Heart left ventricle (tissue), 16 donors: ENCODE data around the gene PIGP. TPM values are rescaled to one million over a fixed set of nuclear protein-coding genes. Genes with fewer than 3 reads are reported as not detected.

ENCODE experiments used
- ATAC-seq, 4 donors: fragments of 200-7000 bp; cut with Tn5 transposase; one replicate each; pipeline ENCODE4 v1.9.1; 2020 to 2022; ENCODE audit warnings: moderate library complexity in 4 of 4, mild to moderate bottlenecking in 3 of 4, moderate number of reproducible peaks in 1 of 4
- DNase-seq, 5 donors: peaks; one replicate each; pipeline ENCODE4 v3.0.0-alpha.2; 2020
- H3K27ac ChIP-seq, 12 donors: fragments of 200-600 bp; sonication (generic) in 4 of 12; one replicate each; pipeline versions ENCODE4 v1.5.0 to v1.8.0; 2016 to 2022; ENCODE audit warnings: mild to moderate bottlenecking in 2 of 12
- H3K27me3 ChIP-seq, 9 donors: fragments of 200-600 bp; sonication (generic) in 2 of 9; one replicate each; pipeline versions ENCODE4 v1.5.1 to v1.8.0; 2016 to 2022; ENCODE audit warnings: mild to moderate bottlenecking in 3 of 9
- H3K36me3 ChIP-seq, 9 donors: fragments of 200-600 bp; sonication (generic) in 2 of 9; one replicate each; pipeline versions ENCODE4 v1.5.0 to v1.8.0; 2018 to 2022; ENCODE audit warnings: mild to moderate bottlenecking in 2 of 9
- H3K4me1 ChIP-seq, 12 donors: fragments of 200-600 bp; sonication (generic) in 4 of 12; one replicate each; pipeline versions ENCODE4 v1.5.0 to v1.8.0; 2016 to 2022; ENCODE audit warnings: mild to moderate bottlenecking in 3 of 12
- H3K4me3 ChIP-seq, 12 donors: fragments of 200-600 bp; sonication (generic) in 4 of 12; one replicate each; pipeline versions ENCODE4 v1.5.0 to v1.8.0; 2017 to 2022; ENCODE audit warnings: mild to moderate bottlenecking in 9 of 12, moderate library complexity in 4 of 12
- H3K9me3 ChIP-seq, 12 donors: fragments of 200-600 bp; sonication (generic) in 4 of 12; one replicate each; pipeline versions ENCODE4 v1.5.0 to v1.8.0; 2016 to 2022; ENCODE audit warnings: mild to moderate bottlenecking in 1 of 12
- CTCF ChIP-seq, 12 donors: fragments of 200-600 bp; sonication (generic) in 4 of 12; IDR thresholded peaks; one replicate each; pipeline versions ENCODE4 v1.5.0 to v1.8.0; 2018 to 2022; ENCODE audit warnings: antibody characterized with exemption in 12 of 12, mild to moderate bottlenecking in 5 of 12
- POLR2A ChIP-seq, 2 donors: fragments of 450-650 bp; IDR thresholded peaks; one replicate each; pipeline ENCODE4 v1.6.1; 2017; ENCODE audit warnings: antibody characterized with exemption in 2 of 2, mild to moderate bottlenecking in 2 of 2, moderate library complexity in 2 of 2
- WGBS, 4 donors: extraction: QIAGEN DNeasy Blood & Tissue Kit in 2 of 4; methylation state at CpG; one replicate each; pipeline versions ENCODE4 v1.1.5 to v1.1.7; 2013 to 2018; 5-methylcytosine and 5-hydroxymethylcytosine counted together
- intact Hi-C, 10 donors: fragments of 100-400 bp; cut with DNase I; formaldehyde crosslinking; loops; one replicate each; pipeline versions ENCODE4 v1.11.1 to v1.14.2; 2022
- polyA plus RNA-seq, 2 donors: library from polyadenylated mRNA; stranded (reverse); fragments of 200-250 nt; gene quantifications; one replicate each; pipeline ENCODE4 v1.2.3, GENCODE V29; 2013
- total RNA-seq, 9 donors: library from RNA; depleted of rRNA in 2 of 9; stranded (reverse); fragments of >200 nt in 2 of 9; fragmentation: NEBNext Ultra II Directional in 3 of 9; extraction: Animal tissue kit (Norgen Biotek cat#: 25700) in 3 of 9; gene quantifications; one replicate each; pipeline versions ENCODE4 v1.1.0 to v1.2.4, GENCODE V29; 2016 to 2023
- donor health status: ischemic (EF 13 %, LVEDD 7.1; RV severe dilation, severe dysfunction).
- donor health status: healthy with polysubstance abuse.
- donor health status: DM: no; HTN: yes; CAD: no.
- donor health status: DM: no; HTN: no; CAD: no.
- donor health status: ischemic (EF 25% LVEDD 6.9; RV normal size, moderate dysfunction).
- donor health status: ischemic (EF 25% LVEDD 5.7; RV mildly dilated, moderate dysfunction).
- donor health status: healthy.
- donor health status: DM: yes; HTN: yes; CAD: no.
- donor health status: ischemic (EF 35%, LVEDD 5.7; RV mildly dilated, moderate dysfunction).
- donor health status: nonischemic (EF 11% LVEDD 7.7; RV severe dilation, severe dysfunction).
- donor health status: DM: yes; HTN: yes; CAD: no.
- donor health status: PGD.
- donor health status: ischemic (EF 29% LVEDD 5.4; RV normal size, mild dysfunction).
- donor health status: nonischemic (EF 23%, LVEDD 6.1; RV moderate dilation, normal function).

PIGP gene
- total and polyA plus RNA-seq, 11 donors = 30.7 to 44.9 (median 37.1) TPM

- no peak overlapping the region for H3K27ac ChIP-seq
- WGBS, 4 donors = 39 to 49% (median 43%) methylated on average over 4 of the region's 4 CpGs
- no peak for ATAC-seq
Observed at GRCh38 chr21:37026499-37026898, 46.4 kb downstream of the PIGP start.

GRCh38 chr21:37017951-37018679, 54.8 kb downstream of the PIGP start:
- WGBS, 4 donors = 71 to 78% (median 77%) methylated on average over 11 to 13 of the region's 13 CpGs
- TF ChIP-seq POLR2A (IDR thresholded peaks at IDR 0.05) (no peak), CTCF (IDR thresholded peaks at IDR 0.05) (no peak)
- ATAC-seq (no peak), DNase-seq (no peak)
- peaks cover 0 to 34% (median 0%) of the 10 kb centered on the region in 9 donors for H3K27me3 ChIP-seq
- no peaks in the 10 kb centered on the region for H3K36me3 ChIP-seq
- no peaks in the 10 kb centered on the region for H3K9me3 ChIP-seq
- no peak overlapping the region for H3K4me3 ChIP-seq
- H3K4me1 ChIP-seq = no peaks in the 10 kb centered on the region
- H3K27ac ChIP-seq = no peak overlapping the region
- intact Hi-C loops = loop anchor here in 1 of 10 donors (10.0 kb wide), 1 partner anchor 513 kb away; no protein-coding TSS in a partner anchor

More at GRCh38 chr21:37026499-37026898, 46.4 kb downstream of the PIGP start:
- Histone ChIP-seq H3K4me1 (no peaks in the 10 kb centered on the region), H3K4me3 (no peak overlapping the region), H3K9me3 (no peaks in the 10 kb centered on the region), H3K27me3 (peaks cover 0 to 11% (median 0%) of the 10 kb centered on the region in 9 donors), H3K36me3 (no peaks in the 10 kb centered on the region)
- intact Hi-C loops = no loop called here
- TF ChIP-seq POLR2A (IDR thresholded peaks at IDR 0.05) (no peak), CTCF (IDR thresholded peaks at IDR 0.05) (no peak)
- no peak for DNase-seq

Other genes with a start within 250 kb of the PIGP start
- 10 to 100 TPM in 2 of 9 donors, 1 to 10 TPM in 7; 5.3 to 15.2 (median 7.1) TPM for gene HLCS, start 106.4 kb downstream of the PIGP start, total RNA-seq
- 1 to 10 TPM; 1.8 to 4.9 TPM for gene HLCS, start 106.4 kb downstream of the PIGP start, polyA plus RNA-seq
- not detected for gene RIPPLY3, start 66.4 kb downstream of the PIGP start, total RNA-seq
- gene RIPPLY3, start 66.4 kb downstream of the PIGP start, polyA plus RNA-seq = not detected
- 10 to 100 TPM; 34.5 to 72.1 (median 46.8) TPM for gene TTC3, start 183 bp upstream of the PIGP start, total RNA-seq
- gene TTC3, start 183 bp upstream of the PIGP start, polyA plus RNA-seq = 10 to 100 TPM; 15.2 to 26.5 TPM
- gene VPS26C, start 194.3 kb upstream of the PIGP start, total RNA-seq = 10 to 100 TPM; 42.1 to 88.6 (median 53.5) TPM
- gene VPS26C, start 194.3 kb upstream of the PIGP start, polyA plus RNA-seq = 10 to 100 TPM; 18.1 to 56.7 TPM